ENCODE measurements around the gene ADIPOR2. TPM values are rescaled to one million over a fixed set of nuclear protein-coding genes. Genes with fewer than 3 reads are reported as not detected.

Gene ADIPOR2
- total and polyA plus RNA-seq, 2 donors (not counting 1 experiment from before 2014, with no cell fraction given): 43.1 to 46.1 TPM

- H3K36me3 ChIP-seq (ENCODE audit: control insufficient read depth, insufficient read depth, low read length): no peaks in the 10 kb centered on the region
- no peaks in the 10 kb centered on the region for H3K27me3 ChIP-seq (ENCODE audit: control insufficient read depth, insufficient read depth, low read length)
- no peak for TF ChIP-seq CTCF (conservative IDR thresholded peaks at IDR 0.05 in 1 of 2, IDR thresholded peaks at IDR 0.05 in 1 of 2; ENCODE audit: low read depth in 1 of 2, low read length in 2 of 2)
- no peak for TF ChIP-seq EZH2 (IDR thresholded peaks at IDR 0.05; ENCODE audit: low read length, missing control alignments)
- no peak overlapping the region for H3K9ac ChIP-seq (ENCODE audit: insufficient read depth, low read length)
- H3K9me3 ChIP-seq (ENCODE audit: control insufficient read depth, insufficient read depth, low read depth, low read length): no peaks in the 10 kb centered on the region
- H4K20me1 ChIP-seq (ENCODE audit: control insufficient read depth, extremely low read depth, insufficient read depth, low read length): no peaks in the 10 kb centered on the region
- peaks cover 23% of the 10 kb centered on the region for H3K4me1 ChIP-seq (ENCODE audit: control insufficient read depth, extremely low read depth, insufficient read depth, low read length)
- H3K79me2 ChIP-seq (ENCODE audit: control insufficient read depth, insufficient read depth, low read length): no peaks in the 10 kb centered on the region
- H3K4me3 ChIP-seq (replicated peaks in 1 of 4; ENCODE audit: control extremely low read depth in 1 of 4, insufficient read depth in 1 of 4, low read depth in 3 of 4, low read length in 4 of 4): no peak overlapping the region
- no peak overlapping the region for H3K27ac ChIP-seq (ENCODE audit: insufficient read depth, low read length)
- H2AFZ ChIP-seq (ENCODE audit: low read length): no peak overlapping the region
- no peak overlapping the region for H3K4me2 ChIP-seq (ENCODE audit: extremely low read depth, insufficient read depth, low read length)
- peak; percentile 80 to 86 for DNase-seq (ENCODE audit: low read depth in 2 of 2)
These were observed 88.9 kb downstream of the ADIPOR2 start for GRCh38 chr12:1779783-1780182.

- no peak for TF ChIP-seq CTCF (conservative IDR thresholded peaks at IDR 0.05 in 1 of 2, IDR thresholded peaks at IDR 0.05 in 1 of 2; ENCODE audit: low read depth in 1 of 2, low read length in 2 of 2)
- no peak for TF ChIP-seq EZH2 (IDR thresholded peaks at IDR 0.05; ENCODE audit: low read length, missing control alignments)
- no peaks in the 10 kb centered on the region for H4K20me1 ChIP-seq (ENCODE audit: control insufficient read depth, extremely low read depth, insufficient read depth, low read length)
- H3K27me3 ChIP-seq (ENCODE audit: control insufficient read depth, insufficient read depth, low read length): no peaks in the 10 kb centered on the region
- H3K9ac ChIP-seq (ENCODE audit: insufficient read depth, low read length): no peak overlapping the region
- no peak overlapping the region for H2AFZ ChIP-seq (ENCODE audit: low read length)
- H3K79me2 ChIP-seq (ENCODE audit: control insufficient read depth, insufficient read depth, low read length): no peaks in the 10 kb centered on the region
- H3K4me1 ChIP-seq (ENCODE audit: control insufficient read depth, extremely low read depth, insufficient read depth, low read length): peaks cover 16% of the 10 kb centered on the region
- H3K4me2 ChIP-seq (ENCODE audit: extremely low read depth, insufficient read depth, low read length): no peak overlapping the region
- H3K27ac ChIP-seq (ENCODE audit: insufficient read depth, low read length): no peak overlapping the region
- no peaks in the 10 kb centered on the region for H3K9me3 ChIP-seq (ENCODE audit: control insufficient read depth, insufficient read depth, low read depth, low read length)
- H3K4me3 ChIP-seq (replicated peaks in 1 of 4; ENCODE audit: control extremely low read depth in 1 of 4, insufficient read depth in 1 of 4, low read depth in 3 of 4, low read length in 4 of 4): no peak overlapping the region
- H3K36me3 ChIP-seq (ENCODE audit: control insufficient read depth, insufficient read depth, low read length): peaks cover 2% of the 10 kb centered on the region
- DNase-seq (ENCODE audit: low read depth in 2 of 2): peak; percentile 56 to 63
These were observed 90.9 kb downstream of the ADIPOR2 start for GRCh38 chr12:1781772-1782171.

GRCh38 chr12:1782215-1782614 lies 91.3 kb downstream of the ADIPOR2 start:
- H3K36me3 ChIP-seq (ENCODE audit: control insufficient read depth, insufficient read depth, low read length): peaks cover 2% of the 10 kb centered on the region
- H3K27me3 ChIP-seq (ENCODE audit: control insufficient read depth, insufficient read depth, low read length): no peaks in the 10 kb centered on the region
- H3K9me3 ChIP-seq (ENCODE audit: control insufficient read depth, insufficient read depth, low read depth, low read length): no peaks in the 10 kb centered on the region
- no peak for DNase-seq (ENCODE audit: low read depth in 2 of 2)
- H4K20me1 ChIP-seq (ENCODE audit: control insufficient read depth, extremely low read depth, insufficient read depth, low read length): no peaks in the 10 kb centered on the region
- H2AFZ ChIP-seq (ENCODE audit: low read length): no peak overlapping the region
- no peaks in the 10 kb centered on the region for H3K79me2 ChIP-seq (ENCODE audit: control insufficient read depth, insufficient read depth, low read length)
- H3K9ac ChIP-seq (ENCODE audit: insufficient read depth, low read length): no peak overlapping the region
- H3K4me3 ChIP-seq (replicated peaks in 1 of 4; ENCODE audit: control extremely low read depth in 1 of 4, insufficient read depth in 1 of 4, low read depth in 3 of 4, low read length in 4 of 4): no peak overlapping the region
- no peak overlapping the region for H3K4me2 ChIP-seq (ENCODE audit: extremely low read depth, insufficient read depth, low read length)
- TF ChIP-seq EZH2 (IDR thresholded peaks at IDR 0.05; ENCODE audit: low read length, missing control alignments) (no peak), CTCF (conservative IDR thresholded peaks at IDR 0.05 in 1 of 2, IDR thresholded peaks at IDR 0.05 in 1 of 2; ENCODE audit: low read depth in 1 of 2, low read length in 2 of 2) (no peak)
- peaks cover 15% of the 10 kb centered on the region for H3K4me1 ChIP-seq (ENCODE audit: control insufficient read depth, extremely low read depth, insufficient read depth, low read length)
- no peak overlapping the region for H3K27ac ChIP-seq (ENCODE audit: insufficient read depth, low read length)

All from fibroblast of lung (primary cell).